GM12891 (cell line): Measurements from ENCODE around the gene ETS2.

Source experiments
- POLR2A ChIP-seq: IDR thresholded peaks from 2 replicates; pipeline ENCODE4 v1.6.1; 2011; ENCODE audit warnings: low read depth, low read length, control low read depth
- POLR2AphosphoS5 ChIP-seq: IDR thresholded peaks from 2 replicates; pipeline ENCODE4 v1.6.1; 2011; ENCODE audit warnings: low read depth, low read length, control low read depth
- POU2F2 ChIP-seq: IDR thresholded peaks from 2 replicates; pipeline ENCODE4 v1.6.1; 2011; ENCODE audit warnings: low read depth, mild to moderate bottlenecking, control low read depth, low read length, moderate library complexity
- SPI1 ChIP-seq: IDR thresholded peaks from 2 replicates; pipeline ENCODE4 v1.6.1; 2011; ENCODE audit warnings: low read depth, low read length, control low read depth
- TAF1 ChIP-seq: IDR thresholded peaks from 2 replicates; pipeline ENCODE4 v1.6.1; 2011; ENCODE audit warnings: low read depth, low read length, control low read depth

DNA sequence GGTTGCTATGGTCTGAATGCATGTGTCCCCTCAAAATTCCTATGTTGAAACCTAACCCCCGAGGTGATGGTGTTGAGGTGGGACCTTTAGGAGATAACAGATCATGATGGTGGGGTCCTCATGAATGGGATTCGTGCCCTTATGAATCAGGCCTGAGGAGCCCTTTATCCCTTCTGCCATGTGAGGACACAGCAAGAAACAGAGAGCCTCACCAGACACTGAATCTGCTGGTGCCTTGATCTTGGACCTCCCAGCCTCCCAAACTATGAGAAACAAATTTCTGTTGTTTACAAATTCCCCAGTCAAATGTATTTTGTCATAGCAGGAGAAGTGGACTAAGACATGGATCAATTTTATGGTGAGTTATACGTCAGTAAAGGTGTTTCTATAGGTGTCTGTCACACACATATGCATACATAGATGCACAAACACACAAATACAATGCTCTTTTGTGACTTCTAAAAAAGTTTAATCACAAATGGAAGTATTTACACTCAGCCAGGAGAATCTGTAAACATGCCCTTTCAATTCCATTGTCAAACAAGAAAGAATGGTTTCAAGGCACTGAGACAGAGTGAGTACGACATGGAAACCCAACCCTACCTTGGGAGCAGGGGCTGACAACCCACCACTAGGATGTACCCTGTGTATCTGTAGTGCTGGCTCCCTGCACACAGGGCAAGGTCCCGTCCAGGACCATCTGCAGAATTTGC is 5.5 kb upstream of the ETS2 start:
- TF ChIP-seq POU2F2 = no peak
- no peak for TF ChIP-seq POLR2A
- TF ChIP-seq POLR2AphosphoS5 = no peak
- no peak for TF ChIP-seq TAF1
- no peak for TF ChIP-seq SPI1
